ENCODE data around the gene ARHGAP26. TPM values are rescaled to one million over a fixed set of nuclear protein-coding genes. Genes with fewer than 3 reads are reported as not detected.
A peak's percentile ranks its signal among the peaks of the same experiment; 100 is the strongest.

ARHGAP26 gene
- polyA plus RNA-seq, 1 donor from 2014 or later = 0.83 TPM

GRCh38 chr5:142886956-142887355 is 116.8 kb downstream of the ARHGAP26 start:
- Histone ChIP-seq H2AFZ (ENCODE audit: low read depth, low read length) (no peak overlapping the region), H3K9me2 (ENCODE audit: insufficient read depth, low read length) (no peaks in the 10 kb centered on the region), H3K36me3 (ENCODE audit: insufficient read depth, low read length) (no peaks in the 10 kb centered on the region), H3K27ac (ENCODE audit: low read length) (no peak overlapping the region), H3K27me3 (ENCODE audit: insufficient read depth, low read depth, low read length) (no peaks in the 10 kb centered on the region), H3K4me3 (ENCODE audit: low read length) (no peak overlapping the region), H3K79me2 (replicated peaks; ENCODE audit: insufficient read depth, low read length) (no peaks in the 10 kb centered on the region), H3K9me3 (ENCODE audit: low read length) (no peaks in the 10 kb centered on the region), H3K9ac (ENCODE audit: low read length) (no peak overlapping the region), H3F3A (ENCODE audit: insufficient read depth, low read length, poor library complexity, severe bottlenecking) (no peaks in the 10 kb centered on the region), H3K4me2 (ENCODE audit: low read length) (no peak overlapping the region), H4K20me1 (ENCODE audit: insufficient read depth) (no peaks in the 10 kb centered on the region)
- no peak for TF ChIP-seq TAF1 (IDR thresholded peaks at IDR 0.05; ENCODE audit: low read depth)
- TF ChIP-seq CTCF (IDR thresholded peaks at IDR 0.05; ENCODE audit: poor library complexity, severe bottlenecking) = no peak
- no peak for TF ChIP-seq REST (IDR thresholded peaks at IDR 0.05; ENCODE audit: borderline replicate concordance)
- no peak for TF ChIP-seq RAD21 (conservative IDR thresholded peaks at IDR 0.05)
- TF ChIP-seq MXI1 (conservative IDR thresholded peaks at IDR 0.05; ENCODE audit: poor library complexity, severe bottlenecking) = no peak
- no peak for TF ChIP-seq SMC3 (conservative IDR thresholded peaks at IDR 0.05; ENCODE audit: poor library complexity)
- no peak for TF ChIP-seq POLR2AphosphoS5 (IDR thresholded peaks at IDR 0.05)
- no peak for TF ChIP-seq EP300 (conservative IDR thresholded peaks at IDR 0.05; ENCODE audit: poor library complexity, severe bottlenecking)
- TF ChIP-seq EZH2 (IDR thresholded peaks at IDR 0.05; ENCODE audit: borderline replicate concordance, insufficient read depth, low read length, poor library complexity, severe bottlenecking) = no peak

- Histone ChIP-seq H3K79me2 (replicated peaks; ENCODE audit: insufficient read depth, low read length) (no peaks in the 10 kb centered on the region), H3K9me3 (ENCODE audit: low read length) (no peaks in the 10 kb centered on the region), H3F3A (ENCODE audit: insufficient read depth, low read length, poor library complexity, severe bottlenecking) (no peaks in the 10 kb centered on the region), H3K4me2 (ENCODE audit: low read length) (no peak overlapping the region), H3K27me3 (ENCODE audit: insufficient read depth, low read depth, low read length) (no peaks in the 10 kb centered on the region), H2AFZ (ENCODE audit: low read depth, low read length) (no peak overlapping the region), H3K9me2 (ENCODE audit: insufficient read depth, low read length) (no peaks in the 10 kb centered on the region), H3K36me3 (ENCODE audit: insufficient read depth, low read length) (no peaks in the 10 kb centered on the region), H4K20me1 (ENCODE audit: insufficient read depth) (no peaks in the 10 kb centered on the region), H3K4me3 (ENCODE audit: low read length) (no peak overlapping the region), H3K9ac (ENCODE audit: low read length) (no peak overlapping the region), H3K27ac (ENCODE audit: low read length) (no peak overlapping the region)
- TF ChIP-seq MXI1 (conservative IDR thresholded peaks at IDR 0.05; ENCODE audit: poor library complexity, severe bottlenecking) (no peak), TAF1 (IDR thresholded peaks at IDR 0.05; ENCODE audit: low read depth) (no peak), REST (IDR thresholded peaks at IDR 0.05; ENCODE audit: borderline replicate concordance) (peak; percentile 78), RAD21 (conservative IDR thresholded peaks at IDR 0.05) (peak; percentile 87), SMC3 (conservative IDR thresholded peaks at IDR 0.05; ENCODE audit: poor library complexity) (peak; percentile 87), CTCF (IDR thresholded peaks at IDR 0.05; ENCODE audit: poor library complexity, severe bottlenecking) (peak; percentile 89)
Measured at GRCh38 chr5:142888469-142889085, 118.4 kb downstream of the ARHGAP26 start.
